Ovary (tissue), 9 donors: ENCODE measurements around the gene SKI. TPM values are rescaled to one million over a fixed set of nuclear protein-coding genes. Genes with fewer than 3 reads are reported as not detected.
A peak's percentile ranks its signal among the peaks of the same experiment; 100 is the strongest.
"Not testable (repeated sequence)": the region's sequence is repeated elsewhere in the genome, so short reads cannot be mapped to it uniquely, and the experiment has no call there.

Source experiments
- DNase-seq, 5 donors: peaks; one replicate each; pipeline ENCODE4 v3.0.0-alpha.2; 2019 to 2020
- H3K27ac ChIP-seq, 2 donors: fragments of 200-600 bp; one replicate each; pipeline versions ENCODE4 v1.5.1 to v1.8.0; 2019 to 2022
- H3K27me3 ChIP-seq: fragments of 200-600 bp; one replicate; pipeline ENCODE4 v1.8.0; 2022
- H3K36me3 ChIP-seq: fragments of 200-600 bp; sonication (generic); one replicate; pipeline ENCODE4 v1.5.1; 2019
- H3K4me1 ChIP-seq: one replicate; pipeline ENCODE4 v1.8.1; 2013; ENCODE audit warnings: mild to moderate bottlenecking, moderate library complexity; ENCODE audit not compliant: insufficient read depth
- H3K4me3 ChIP-seq: fragments of 200-600 bp; sonication (generic); one replicate; pipeline ENCODE4 v1.5.1; 2017
- H3K9me3 ChIP-seq, 2 donors: fragments of 200-600 bp in 1 of 2; sonication (generic) in 1 of 2; one replicate each; pipeline versions ENCODE4 v1.5.1 to v1.8.1; 2013 to 2019; ENCODE audit warnings: mild to moderate bottlenecking in 1 of 2, moderate library complexity in 1 of 2
- CTCF ChIP-seq, 3 donors: fragments of 450-650 bp in 2 of 3; fragments of 200-600 bp in 1 of 3; IDR thresholded peaks; one replicate each; pipeline versions ENCODE4 v1.5.1 to v1.8.0; 2016 to 2022; ENCODE audit warnings: antibody characterized with exemption in 3 of 3, mild to moderate bottlenecking in 1 of 3
- EP300 ChIP-seq: sonication (generic); formaldehyde crosslinking; IDR thresholded peaks from one replicate; pipeline ENCODE4 v1.6.1; 2017; ENCODE audit warnings: antibody characterized with exemption
- POLR2A ChIP-seq: fragments of 450-650 bp; IDR thresholded peaks from one replicate; pipeline ENCODE4 v1.6.1; 2017; ENCODE audit warnings: antibody characterized with exemption, mild to moderate bottlenecking, moderate library complexity
- WGBS, 3 donors: extraction: QIAGEN DNeasy Blood & Tissue Kit in 1 of 3; methylation state at CpG; one replicate each; pipeline versions ENCODE4 v1.1.5 to v1.1.7; 2013 to 2017; 5-methylcytosine and 5-hydroxymethylcytosine counted together
- intact Hi-C, 4 donors: fragments of 100-400 bp; cut with DNase I; formaldehyde crosslinking; loops; one replicate each; pipeline versions ENCODE4 v1.11.0 to v1.15.1; 2022 to 2023
- polyA plus RNA-seq, 2 donors: library from polyadenylated mRNA; stranded (reverse); fragments of 200-250 nt in 1 of 2; fragments of 350-450 nt in 1 of 2; fragmentation: Illumina TruSeq in 1 of 2; extraction: RNeasy Lipid Tissue Mini Kit (QIAGEN cat#74804) in 1 of 2; gene quantifications; one replicate each; pipeline ENCODE4 v1.2.3, GENCODE V29; 2013 to 2014
- total RNA-seq, 7 donors: library from RNA; depleted of rRNA in 2 of 7; stranded (reverse); fragments of >200 nt in 2 of 7; fragmentation: NEBNext Ultra II Directional in 3 of 7; extraction: Animal tissue kit (Norgen Biotek cat#: 25700) in 3 of 7; gene quantifications; one replicate each; pipeline versions ENCODE4 v1.1.0 to v1.2.4, GENCODE V29; 2016 to 2023
- donor health status: DM: no; HTN: no; CAD: no; lungs with moderate emphysema.
- donor health status: DM: no; HTN: no; CAD: no.
- donor health status: Bipolar disorder and iron deficiency.
- donor health status: DM: yes; HTN: yes; CAD: no.
- donor health status: DM: no; HTN: no; CAD: no.
- donor health status: DM: yes; HTN: yes; CAD: no.

The SKI gene
- total and polyA plus RNA-seq, 9 donors = 27.8 to 109 (median 79.1) TPM

DNA sequence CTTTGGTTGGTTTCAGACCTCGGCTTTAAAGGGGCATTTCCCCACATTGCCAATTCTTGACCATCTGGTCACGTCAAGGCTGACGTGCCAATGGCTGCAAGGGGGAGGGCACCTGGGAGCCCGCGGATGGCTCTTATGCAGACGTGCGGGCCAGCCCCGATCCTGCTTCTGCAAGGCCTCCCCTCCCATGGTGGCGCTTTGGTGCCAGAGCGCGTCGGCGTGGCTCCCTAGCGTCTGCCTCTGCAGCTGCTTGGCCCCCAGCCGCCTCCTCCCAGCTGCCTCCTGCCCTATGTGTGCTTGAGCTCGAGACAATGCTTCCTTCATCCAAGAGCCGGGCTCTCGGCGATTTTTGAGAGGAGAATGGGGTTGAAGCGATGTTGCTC is 29.1 kb downstream of the SKI start:
- intact Hi-C loops = no loop called here
- Histone ChIP-seq H3K27ac (no peak overlapping the region), H3K36me3 (no peaks in the 10 kb centered on the region), H3K4me3 (no peak overlapping the region), H3K27me3 (no peaks in the 10 kb centered on the region), H3K9me3 (no peaks in the 10 kb centered on the region), H3K4me1 (peaks cover 25% of the 10 kb centered on the region)
- 79 to 91% (median 83%) methylated on average over 20 of the region's 20 CpGs for WGBS, 3 donors
- TF ChIP-seq POLR2A (no peak), EP300 (no peak), CTCF (IDR thresholded peaks at IDR 0.05) (no peak)
- peak in 1 of 5 donors; percentile 21 for DNase-seq

DNA sequence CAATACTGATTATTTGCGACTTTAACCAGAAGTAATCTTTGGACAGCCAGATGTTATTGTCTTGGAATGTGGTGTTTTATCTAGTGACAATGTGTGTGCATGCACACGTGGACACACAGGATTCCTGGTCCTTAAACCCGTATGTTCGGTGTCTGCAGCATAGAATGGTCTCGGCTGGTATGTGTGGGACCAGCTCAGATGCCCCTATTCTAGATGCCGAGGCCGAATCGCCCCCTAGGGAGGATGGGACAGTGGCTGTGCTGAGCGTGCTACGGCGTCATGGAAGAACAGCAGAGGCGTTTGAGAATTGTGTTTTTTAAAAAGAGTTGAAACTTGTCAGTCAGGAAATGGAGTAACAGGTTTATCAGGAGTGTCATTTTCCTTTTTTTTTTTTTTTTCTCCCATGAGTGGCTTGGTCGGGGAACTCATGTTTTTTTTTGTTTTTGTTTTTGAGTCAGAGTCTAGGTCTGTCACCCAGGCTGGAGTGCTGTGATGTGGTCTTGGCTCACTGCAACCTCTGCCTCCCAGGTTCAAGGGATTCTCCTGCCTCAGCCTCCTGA is 30.1 kb downstream of the SKI start:
- H3K27ac ChIP-seq = no peak overlapping the region
- DNase-seq = no peak

GRCh38 chr1:2258996-2259395 is 30.9 kb downstream of the SKI start:
- Histone ChIP-seq H3K27me3 (no peaks in the 10 kb centered on the region), H3K27ac (no peak overlapping the region), H3K4me3 (no peak overlapping the region), H3K9me3 (no peaks in the 10 kb centered on the region), H3K36me3 (no peaks in the 10 kb centered on the region), H3K4me1 (peaks cover 27% of the 10 kb centered on the region)
- 83 to 91% (median 89%) methylated on average over 9 of the region's 9 CpGs for WGBS, 3 donors
- no peak for TF ChIP-seq EP300
- no peak for TF ChIP-seq POLR2A
- no peak for TF ChIP-seq CTCF (IDR thresholded peaks at IDR 0.05)
- DNase-seq = no peak
- intact Hi-C loops = no loop called here

More for the DNA sequence above, 30.1 kb downstream of the SKI start:
- no peaks in the 10 kb centered on the region for H3K9me3 ChIP-seq
- intact Hi-C loops = no loop called here
- H3K4me3 ChIP-seq = no peak overlapping the region
- 63 to 68% (median 66%) methylated on average over 13 of the region's 13 CpGs for WGBS, 3 donors
- TF ChIP-seq EP300 (no peak), POLR2A (no peak), CTCF (IDR thresholded peaks at IDR 0.05) (no peak)
- H3K27me3 ChIP-seq = no peaks in the 10 kb centered on the region
- no peaks in the 10 kb centered on the region for H3K36me3 ChIP-seq
- peaks cover 27% of the 10 kb centered on the region for H3K4me1 ChIP-seq

DNA sequence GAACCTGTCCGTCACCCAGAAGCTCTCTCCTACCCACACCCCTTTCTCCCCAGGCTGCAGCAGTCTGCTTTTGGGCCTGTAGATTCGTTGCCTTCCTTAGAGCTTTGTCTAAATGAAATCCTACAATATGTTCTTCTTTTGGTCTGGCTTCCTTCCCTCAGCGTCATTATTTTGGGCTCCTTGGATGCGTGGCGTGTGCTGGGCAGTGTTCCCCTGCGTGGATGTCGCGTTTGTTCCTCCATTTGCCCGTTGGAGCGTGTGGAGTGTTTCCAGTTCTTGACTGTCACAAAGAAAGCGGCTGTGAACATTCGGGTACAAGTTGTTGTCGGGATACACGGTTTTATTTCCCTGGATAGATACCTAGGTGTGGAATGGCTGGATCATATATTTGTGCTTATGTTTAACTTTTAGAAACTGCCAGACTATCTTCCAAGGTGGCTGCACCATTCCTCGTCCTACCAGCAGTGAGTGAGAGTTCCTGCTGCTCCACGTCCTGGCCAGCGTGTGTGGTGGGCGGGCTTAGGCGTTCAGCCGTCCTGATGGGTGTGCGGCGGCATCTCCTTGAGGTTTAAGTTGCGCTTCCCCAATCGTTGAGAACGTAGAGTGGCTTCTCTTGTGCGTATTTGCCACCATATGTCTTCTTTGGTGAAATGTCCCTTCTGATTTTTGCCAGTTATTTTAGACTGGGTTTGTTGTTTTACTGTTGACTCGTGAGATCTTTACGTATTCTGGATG is 31.7 kb downstream of the SKI start:
- no peaks in the 10 kb centered on the region for H3K27me3 ChIP-seq
- TF ChIP-seq CTCF (IDR thresholded peaks at IDR 0.05) = no peak
- no peak for TF ChIP-seq POLR2A
- H3K4me1 ChIP-seq = peaks cover 27% of the 10 kb centered on the region
- no peak overlapping the region for H3K27ac ChIP-seq
- no peaks in the 10 kb centered on the region for H3K9me3 ChIP-seq
- H3K36me3 ChIP-seq = no peaks in the 10 kb centered on the region
- no peak overlapping the region for H3K4me3 ChIP-seq
- no peak for DNase-seq
- intact Hi-C loops = no loop called here
- 85 to 88% (median 86%) methylated on average over 28 of the region's 28 CpGs for WGBS, 3 donors

DNA sequence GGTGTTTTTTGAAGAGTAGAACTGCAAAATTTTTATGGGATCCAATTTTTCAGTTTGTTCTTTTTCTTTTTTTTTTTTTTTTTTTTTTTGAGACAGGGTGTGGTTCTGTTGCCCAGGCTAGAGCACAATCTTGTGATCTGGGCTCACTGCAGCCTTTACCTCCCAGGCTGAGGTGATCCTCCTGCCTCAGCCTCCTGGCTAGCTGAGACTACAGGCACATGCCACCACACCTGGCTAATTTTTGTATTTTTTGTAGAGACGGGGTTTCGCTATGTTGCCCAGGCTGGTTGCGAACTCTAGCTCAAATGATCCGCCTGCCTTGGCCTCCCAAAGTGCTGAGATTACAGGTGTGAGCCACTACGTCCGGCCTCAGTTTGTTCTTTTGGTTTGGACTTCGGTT is 32.4 kb downstream of the SKI start:
- H3K27me3 ChIP-seq, H3K4me3 ChIP-seq, H3K27ac ChIP-seq, H3K36me3 ChIP-seq, intact Hi-C loops, H3K9me3 ChIP-seq, DNase-seq: not testable (repeated sequence)
- 81 to 86% (median 82%) methylated on average over 7 of the region's 7 CpGs for WGBS, 3 donors
- H3K4me1 ChIP-seq = peaks cover 23% of the 10 kb centered on the region
